GM12878 (cell line): ENCODE results near the gene SLC26A8. TPM values are rescaled to one million over a fixed set of nuclear protein-coding genes. Genes with fewer than 3 reads are reported as not detected.

ENCODE experiments used
- ATAC-seq: fragments of 200-7000 bp; cut with Tn5 transposase; 3 replicates; pipeline ENCODE4 v1.9.1; 2020; ENCODE audit warnings: mild to moderate bottlenecking, moderate library complexity
- BruUV-seq: library from RNA; stranded (reverse); fragments of 400-500 nt; replicated peaks from 2 replicates; lab custom pipeline; 2021; lab: Mats Ljungman, UMichigan
- CTCF ChIA-PET: fragments of 300-600 bp; sonication (Branson Sonifier 250); formaldehyde crosslinking; extraction: SDS; loops from one replicate; lab custom pipeline; 2021; ENCODE audit warnings: inconsistent platforms; lab: Yijun Ruan, JAX
- POLR2A ChIA-PET: fragments of 350-600 bp; formaldehyde crosslinking; extraction: SDS; loops from one replicate; lab custom pipeline; 2021; ENCODE audit warnings: inconsistent platforms; lab: Charles Lee
- RAD21 ChIA-PET: fragments of 300-600 bp; sonication (Branson Sonifier 250); formaldehyde crosslinking; loops from one replicate; lab custom pipeline; 2023; ENCODE audit warnings: antibody characterized with exemption; ENCODE audit not compliant: unreplicated experiment; lab: Charles Lee
- SMC1A ChIA-PET: fragments of 300-600 bp; sonication (Branson Sonifier 250); formaldehyde crosslinking; loops from one replicate; lab custom pipeline; 2023; ENCODE audit not compliant: unreplicated experiment, uncharacterized antibody; lab: Charles Lee
- DNase-seq: peaks from one replicate; pipeline ENCODE4 v3.0.0-alpha.2; 2011; ENCODE audit warnings: low read depth, low spot score
- FAIRE-seq: peaks from 3 replicates; lab custom pipeline; 2011; peaks lifted over from hg19 to GRCh38; lab: Jason Lieb, UNC
- H2AFZ ChIP-seq: 2 replicates; pipeline ENCODE4 v1.6.0; 2011; ENCODE audit warnings: low read depth, low read length, control low read depth; ENCODE audit not compliant: control insufficient read depth
- H3K27ac ChIP-seq: 2 replicates; pipeline ENCODE4 v1.5.1; 2011; ENCODE audit warnings: control low read depth; ENCODE audit not compliant: control insufficient read depth, insufficient read depth
- H3K27me3 ChIP-seq, 2 experiments: replicated peaks in 1 of 2; 2 replicates each; pipeline versions ENCODE4 v1.6.0 to v1.6.1; 2011; ENCODE audit warnings: low read length in 1 of 2; ENCODE audit not compliant: control insufficient read depth in 2 of 2, insufficient read depth in 2 of 2
- H3K36me3 ChIP-seq, 2 experiments: 2 replicates each; pipeline ENCODE4 v1.5.1; 2011; ENCODE audit warnings: low read length in 1 of 2; ENCODE audit not compliant: control insufficient read depth in 2 of 2, insufficient read depth in 2 of 2
- H3K4me1 ChIP-seq: 2 replicates; pipeline ENCODE4 v1.6.1; 2011; ENCODE audit warnings: mild to moderate bottlenecking, low read length, moderate library complexity, mixed read lengths; ENCODE audit not compliant: control insufficient read depth, insufficient read depth
- H3K4me2 ChIP-seq: 2 replicates; pipeline ENCODE4 v1.6.0; 2011; ENCODE audit warnings: control low read depth; ENCODE audit not compliant: control insufficient read depth, insufficient read depth
- H3K4me3 ChIP-seq: fragments of 200-600 bp; sonication (generic); 2 replicates; pipeline ENCODE4 v1.5.1; 2016
- H3K79me2 ChIP-seq: 2 replicates; pipeline ENCODE4 v1.6.0; 2011; ENCODE audit warnings: low read length; ENCODE audit not compliant: control insufficient read depth, insufficient read depth
- H3K9ac ChIP-seq: 2 replicates; pipeline ENCODE4 v1.8.0; 2011; ENCODE audit warnings: low read length, control low read depth, mixed read lengths; ENCODE audit not compliant: control insufficient read depth, insufficient read depth
- H3K9me3 ChIP-seq: replicated peaks from 3 replicates; pipeline ENCODE4 v1.5.1; 2011; ENCODE audit warnings: mild to moderate bottlenecking, low read length; ENCODE audit not compliant: control insufficient read depth, insufficient read depth
- H4K20me1 ChIP-seq: 2 replicates; pipeline ENCODE4 v1.6.0; 2011; ENCODE audit not compliant: control insufficient read depth, insufficient read depth
- BACH1 ChIP-seq: fragments of 450-650 bp; IDR thresholded peaks from 2 replicates; pipeline ENCODE4 v1.6.1; 2017; ENCODE audit warnings: mild to moderate bottlenecking, borderline replicate concordance
- EP300 ChIP-seq, 2 experiments: fragments of 150-350 bp in 1 of 2; IDR thresholded peaks; 2 replicates each; pipeline ENCODE4 v1.6.1; 2011 to 2012; ENCODE audit warnings: low read depth in 2 of 2, low read length in 2 of 2, borderline replicate concordance in 1 of 2, improper control_type of control experiment in 1 of 2, inconsistent platforms in 1 of 2; ENCODE audit not compliant: control insufficient read depth in 1 of 2
- HCFC1 ChIP-seq: fragments of 150-350 bp; IDR thresholded peaks from 2 replicates; pipeline ENCODE4 v1.6.1; 2014; ENCODE audit warnings: low read length
- IRF4 ChIP-seq: IDR thresholded peaks from 2 replicates; pipeline ENCODE4 v1.6.1; 2011; ENCODE audit warnings: low read depth, low read length
- JUNB ChIP-seq: IDR thresholded peaks from 2 replicates; pipeline ENCODE4 v1.6.1; 2016; ENCODE audit warnings: antibody characterized with exemption, mild to moderate bottlenecking
- JUND ChIP-seq: IDR thresholded peaks from 2 replicates; pipeline ENCODE4 v1.6.1; 2012; ENCODE audit warnings: low read depth, mild to moderate bottlenecking, low read length, improper control_type of control experiment, moderate library complexity
- MAX ChIP-seq: IDR thresholded peaks from 2 replicates; pipeline ENCODE4 v1.6.1; 2012; ENCODE audit warnings: low read depth, low read length, improper control_type of control experiment
- MYB ChIP-seq: fragments of 150-350 bp; IDR thresholded peaks from 2 replicates; pipeline ENCODE4 v1.6.1; 2014; ENCODE audit warnings: mild to moderate bottlenecking, low read depth, low read length, borderline replicate concordance
- NR2C1 ChIP-seq: fragments of 450-650 bp; IDR thresholded peaks from 2 replicates; pipeline ENCODE4 v1.6.1; 2017; ENCODE audit warnings: antibody characterized with exemption, mild to moderate bottlenecking, moderate library complexity
- NR2C2 ChIP-seq: IDR thresholded peaks from 2 replicates; pipeline ENCODE4 v1.6.1; 2011; ENCODE audit warnings: borderline replicate concordance, low read depth; ENCODE audit not compliant: control insufficient read depth, insufficient read length
- RELA ChIP-seq: fragments of 450-650 bp; IDR thresholded peaks from 2 replicates; pipeline ENCODE4 v1.8.0; 2014; ENCODE audit warnings: borderline replicate concordance; ENCODE audit not compliant: partially characterized antibody
- WGBS: methylation state at CpG from one replicate; pipeline ENCODE4 v1.1.6; 2016; ENCODE audit warnings: low lambda C conversion rate; ENCODE audit not compliant: insufficient replicate concordance, insufficient coverage; ENCODE audit errors: missing lambda C conversion rate; 5-methylcytosine and 5-hydroxymethylcytosine counted together
- in situ Hi-C: fragments of 300-500 bp; cut with MboI; formaldehyde crosslinking; loops from 9 replicates; pipeline ENCODE4 v1.14.3; 2018; ENCODE audit warnings: mixed read lengths
- intact Hi-C: fragments of 100-400 bp; cut with micrococcal nuclease; formaldehyde crosslinking; loops from one replicate; pipeline ENCODE4 v1.14.2; 2022; ENCODE audit not compliant: unreplicated experiment
- polyA plus RNA-seq, 11 experiments: library from polyadenylated mRNA; depleted of rRNA in 4 of 11; unstranded in 6 of 11; stranded (reverse) in 5 of 11; fragments of >200 nt; fragmentation: Nextera tagmentation in 4 of 11; fragmentation: Illumina TruSeq in 1 of 11; extraction: Ambion mirVana in 4 of 11; extraction: Trizol in 1 of 11; gene quantifications; 1 replicate in 1 of 11; 2 replicates in 10 of 11; pipeline versions ENCODE4 v1.2.1 to v1.2.3, GENCODE V29; 2011 to 2016; ENCODE audit warnings: inconsistent platforms in 2 of 11, missing spikeins in 2 of 11, low read depth in 1 of 11
- total RNA-seq, 4 experiments: library from RNA; depleted of rRNA in 3 of 4; stranded (reverse); fragments of >200 nt in 3 of 4; fragmentation: Illumina TruSeq in 1 of 4; extraction: Trizol in 1 of 4; gene quantifications; 2 replicates each; pipeline versions ENCODE4 v1.2.1 to v1.2.3, GENCODE V29; 2013 to 2021
- TF ChIP-seq, protein P1 (sequence below): fragments of 450-650 bp; IDR thresholded peaks from 2 replicates; pipeline ENCODE4 v1.6.1; 2018; ENCODE audit warnings: borderline replicate concordance, mild to moderate bottlenecking; ENCODE audit not compliant: partially characterized antibody
- TF ChIP-seq, protein P2 (sequence below): fragments of 450-650 bp; IDR thresholded peaks from 2 replicates; pipeline ENCODE4 v1.6.1; 2016; ENCODE audit warnings: mild to moderate bottlenecking
- TF ChIP-seq, protein P3 (sequence below): fragments of 450-650 bp; IDR thresholded peaks from 2 replicates; pipeline ENCODE4 v1.6.1; 2017; ENCODE audit warnings: mild to moderate bottlenecking, moderate library complexity

The SLC26A8 gene
- total and polyA plus RNA-seq, 10 of the 15 experiments (the other 5 are each of a cell fraction or from before 2014, with no cell fraction given) = 0.09 to 0.95 (median 0.27) TPM; not detected in 2

- FAIRE-seq (peak; percentile 96), DNase-seq (peak; percentile 96), ATAC-seq (peak; percentile 87)
- POLR2A ChIA-PET = interaction anchor here (0.5 to 4.0 kb wide), 23 partner anchors 10 to 567 kb away, joined by 3 to 30 read pairs (median 4); partner anchors contain the start of genes BNIP5 and SRPK1
- RAD21 ChIA-PET = interaction anchor here (0.5 to 6.8 kb wide), 27 partner anchors 8 to 653 kb away, joined by 3 to 140 read pairs (median 5); partner anchors contain the start of gene SRPK1
- WGBS = 1% methylated on average over 62 of the region's 62 CpGs
- H3K27ac ChIP-seq = peak within 1 kb of the TSS; percentile 84
- no peaks in the 10 kb centered on the region for H3K36me3 ChIP-seq
- SMC1A ChIA-PET = interaction anchor here (0.5 to 6.8 kb wide), 27 partner anchors 8 to 341 kb away, joined by 3 to 167 read pairs (median 4); no protein-coding TSS in a partner anchor
- peak within 1 kb of the TSS; percentile 91 for H3K9ac ChIP-seq
- H4K20me1 ChIP-seq = no peaks in the 10 kb centered on the region
- CTCF ChIA-PET = interaction anchor here (0.6 to 6.6 kb wide), 35 partner anchors 10 to 339 kb away, joined by 3 to 165 read pairs (median 4); partner anchors contain the start of genes ARMC12 and BNIP5
- BruUV-seq = no TSS peak
- H3K4me2 ChIP-seq = peak within 1 kb of the TSS; percentile 62
- intact Hi-C loops = loop anchor here (1.0 to 5.0 kb wide), 4 partner anchors 68 to 333 kb away; partner anchors contain the start of gene BRPF3
- in situ Hi-C loops = loop anchor here (5.0 kb wide), 1 partner anchor 70 kb away; no protein-coding TSS in a partner anchor
- no peaks in the 10 kb centered on the region for H3K9me3 ChIP-seq
- H3K79me2 ChIP-seq = peaks cover 50% of the 10 kb centered on the region
- H3K27me3 ChIP-seq = no peaks in the 10 kb centered on the region; a peak in 1 of 4 replicates
- peak within 1 kb of the TSS; percentile 91 for H2AFZ ChIP-seq
- H3K4me1 ChIP-seq = no peaks in the 10 kb centered on the region; the same call in 1 of the 2 replicates
- H3K4me3 ChIP-seq = peak within 1 kb of the TSS; percentile 87
- TF ChIP-seq EP300 (IDR thresholded peaks at IDR 0.05; ENCODE audit: borderline replicate concordance in 1 of 2, control insufficient read depth in 1 of 2, low read depth in 2 of 2, low read length in 2 of 2) = no peak
- TF ChIP-seq, protein P1, sequence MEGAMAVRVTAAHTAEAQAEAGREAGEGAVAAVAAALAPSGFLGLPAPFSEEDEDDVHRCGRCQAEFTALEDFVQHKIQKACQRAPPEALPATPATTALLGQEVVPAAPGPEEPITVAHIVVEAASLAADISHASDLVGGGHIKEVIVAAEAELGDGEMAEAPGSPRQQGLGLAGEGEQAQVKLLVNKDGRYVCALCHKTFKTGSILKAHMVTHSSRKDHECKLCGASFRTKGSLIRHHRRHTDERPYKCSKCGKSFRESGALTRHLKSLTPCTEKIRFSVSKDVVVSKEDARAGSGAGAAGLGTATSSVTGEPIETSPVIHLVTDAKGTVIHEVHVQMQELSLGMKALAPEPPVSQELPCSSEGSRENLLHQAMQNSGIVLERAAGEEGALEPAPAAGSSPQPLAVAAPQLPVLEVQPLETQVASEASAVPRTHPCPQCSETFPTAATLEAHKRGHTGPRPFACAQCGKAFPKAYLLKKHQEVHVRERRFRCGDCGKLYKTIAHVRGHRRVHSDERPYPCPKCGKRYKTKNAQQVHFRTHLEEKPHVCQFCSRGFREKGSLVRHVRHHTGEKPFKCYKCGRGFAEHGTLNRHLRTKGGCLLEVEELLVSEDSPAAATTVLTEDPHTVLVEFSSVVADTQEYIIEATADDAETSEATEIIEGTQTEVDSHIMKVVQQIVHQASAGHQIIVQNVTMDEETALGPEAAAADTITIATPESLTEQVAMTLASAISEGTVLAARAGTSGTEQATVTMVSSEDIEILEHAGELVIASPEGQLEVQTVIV = no peak
- peak; percentile 39; the same call in 1 of the 2 replicates for TF ChIP-seq MYB
- TF ChIP-seq, protein P2, sequence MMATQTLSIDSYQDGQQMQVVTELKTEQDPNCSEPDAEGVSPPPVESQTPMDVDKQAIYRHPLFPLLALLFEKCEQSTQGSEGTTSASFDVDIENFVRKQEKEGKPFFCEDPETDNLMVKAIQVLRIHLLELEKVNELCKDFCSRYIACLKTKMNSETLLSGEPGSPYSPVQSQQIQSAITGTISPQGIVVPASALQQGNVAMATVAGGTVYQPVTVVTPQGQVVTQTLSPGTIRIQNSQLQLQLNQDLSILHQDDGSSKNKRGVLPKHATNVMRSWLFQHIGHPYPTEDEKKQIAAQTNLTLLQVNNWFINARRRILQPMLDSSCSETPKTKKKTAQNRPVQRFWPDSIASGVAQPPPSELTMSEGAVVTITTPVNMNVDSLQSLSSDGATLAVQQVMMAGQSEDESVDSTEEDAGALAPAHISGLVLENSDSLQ = peak; percentile 80; the same call in 1 of the 2 replicates
- TF ChIP-seq NR2C2 = no peak
- peak; percentile 75 for TF ChIP-seq BACH1
- TF ChIP-seq JUND = no peak
- peak; percentile 82 for TF ChIP-seq RELA
- no peak for TF ChIP-seq IRF4
- no peak for TF ChIP-seq NR2C1
- TF ChIP-seq JUNB = peak; percentile 59; the same call in 1 of the 2 replicates
- TF ChIP-seq HCFC1 = peak; percentile 5; the same call in 1 of the 2 replicates
- TF ChIP-seq MAX = peak; percentile 42; the same call in 1 of the 2 replicates
- TF ChIP-seq, protein P3, sequence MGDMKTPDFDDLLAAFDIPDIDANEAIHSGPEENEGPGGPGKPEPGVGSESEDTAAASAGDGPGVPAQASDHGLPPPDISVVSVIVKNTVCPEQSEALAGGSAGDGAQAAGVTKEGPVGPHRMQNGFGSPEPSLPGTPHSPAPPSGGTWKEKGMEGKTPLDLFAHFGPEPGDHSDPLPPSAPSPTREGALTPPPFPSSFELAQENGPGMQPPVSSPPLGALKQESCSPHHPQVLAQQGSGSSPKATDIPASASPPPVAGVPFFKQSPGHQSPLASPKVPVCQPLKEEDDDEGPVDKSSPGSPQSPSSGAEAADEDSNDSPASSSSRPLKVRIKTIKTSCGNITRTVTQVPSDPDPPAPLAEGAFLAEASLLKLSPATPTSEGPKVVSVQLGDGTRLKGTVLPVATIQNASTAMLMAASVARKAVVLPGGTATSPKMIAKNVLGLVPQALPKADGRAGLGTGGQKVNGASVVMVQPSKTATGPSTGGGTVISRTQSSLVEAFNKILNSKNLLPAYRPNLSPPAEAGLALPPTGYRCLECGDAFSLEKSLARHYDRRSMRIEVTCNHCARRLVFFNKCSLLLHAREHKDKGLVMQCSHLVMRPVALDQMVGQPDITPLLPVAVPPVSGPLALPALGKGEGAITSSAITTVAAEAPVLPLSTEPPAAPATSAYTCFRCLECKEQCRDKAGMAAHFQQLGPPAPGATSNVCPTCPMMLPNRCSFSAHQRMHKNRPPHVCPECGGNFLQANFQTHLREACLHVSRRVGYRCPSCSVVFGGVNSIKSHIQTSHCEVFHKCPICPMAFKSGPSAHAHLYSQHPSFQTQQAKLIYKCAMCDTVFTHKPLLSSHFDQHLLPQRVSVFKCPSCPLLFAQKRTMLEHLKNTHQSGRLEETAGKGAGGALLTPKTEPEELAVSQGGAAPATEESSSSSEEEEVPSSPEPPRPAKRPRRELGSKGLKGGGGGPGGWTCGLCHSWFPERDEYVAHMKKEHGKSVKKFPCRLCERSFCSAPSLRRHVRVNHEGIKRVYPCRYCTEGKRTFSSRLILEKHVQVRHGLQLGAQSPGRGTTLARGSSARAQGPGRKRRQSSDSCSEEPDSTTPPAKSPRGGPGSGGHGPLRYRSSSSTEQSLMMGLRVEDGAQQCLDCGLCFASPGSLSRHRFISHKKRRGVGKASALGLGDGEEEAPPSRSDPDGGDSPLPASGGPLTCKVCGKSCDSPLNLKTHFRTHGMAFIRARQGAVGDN = no peak
These were observed 3.2 kb upstream of the SLC26A8 start, which contains the start of gene MAPK14 for GRCh38 chr6:36027501-36028087. TSS of gene MAPK14 (plus strand) at chr6:36027808. CDS start at chr6:36028158, 350 bp downstream.
